Activated CD4-positive, CD25-positive, alpha-beta regulatory T cell (primary cell): ENCODE data around the gene SNAI3.

Source experiments
- DNase-seq, 4 experiments: peaks; one replicate each; lab custom pipeline; 2025; lab: John Stamatoyannopoulos, UW

SNAI3 gene

GRCh38 chr16:88691924-88692560 lies 5.7 kb upstream of the SNAI3 start:
- no peak for DNase-seq

GRCh38 chr16:88691129-88691813 lies 5.0 kb upstream of the SNAI3 start:
- no peak for DNase-seq

GRCh38 chr16:88690341-88691128 lies 4.2 kb upstream of the SNAI3 start:
- no peak for DNase-seq

- no peak for DNase-seq
These were observed 1.9 kb upstream of the SNAI3 start for GRCh38 chr16:88688013-88688778.

GRCh38 chr16:88687676-88688012 lies 1.3 kb upstream of the SNAI3 start:
- no peak for DNase-seq

GRCh38 chr16:88687254-88687576 lies 908 bp upstream of the SNAI3 start:
- DNase-seq = no peak

GRCh38 chr16:88686062-88686438 lies 257 bp downstream of the SNAI3 start:
- DNase-seq = no peak

- DNase-seq = peak; percentile 41 to 61 (median 52)
These were observed 898 bp downstream of the SNAI3 start for GRCh38 chr16:88685156-88686061.

GRCh38 chr16:88684569-88685155 lies 1.6 kb downstream of the SNAI3 start:
- DNase-seq = no peak

GRCh38 chr16:88681709-88682451 lies 4.4 kb downstream of the SNAI3 start:
- peak in 1 of 4 experiments; percentile 45 for DNase-seq

- DNase-seq = peak in 1 of 4 experiments; percentile 27
These were observed 5.1 kb downstream of the SNAI3 start for GRCh38 chr16:88681084-88681680.

GRCh38 chr16:88680554-88681083 lies 5.7 kb downstream of the SNAI3 start:
- no peak for DNase-seq

GRCh38 chr16:88678224-88678979 lies 7.9 kb downstream of the SNAI3 start:
- DNase-seq = no peak

GRCh38 chr16:88677721-88678120 lies 8.6 kb downstream of the SNAI3 start:
- no peak for DNase-seq

- DNase-seq = no peak
These were observed 9.6 kb downstream of the SNAI3 start for GRCh38 chr16:88676502-88677242.

GRCh38 chr16:88673716-88674379 lies 12.5 kb downstream of the SNAI3 start:
- no peak for DNase-seq

GRCh38 chr16:88672776-88673175 lies 13.5 kb downstream of the SNAI3 start:
- DNase-seq = no peak

- DNase-seq = no peak
These were observed 14.5 kb downstream of the SNAI3 start for GRCh38 chr16:88671806-88672205.
